ENCODE results near the gene RNF123. TPM values are rescaled to one million over a fixed set of nuclear protein-coding genes. Genes with fewer than 3 reads are reported as not detected.

RNF123 gene
- total and polyA plus RNA-seq, 2 donors (not counting 1 experiment from before 2014, with no cell fraction given) = 51.8 to 69.0 TPM

- POLR2A ChIA-PET = no interaction called here
- no peaks in the 10 kb centered on the region for H3K4me1 ChIP-seq (ENCODE audit: control insufficient read depth in 2 of 2, insufficient read depth in 2 of 2, low read length in 2 of 2)
- DNase-seq (no peak), ATAC-seq (ENCODE audit: low read depth) (no peak)
- no peaks in the 10 kb centered on the region for H3K36me3 ChIP-seq (replicated peaks in 1 of 2; ENCODE audit: control extremely low read depth in 1 of 2, control insufficient read depth in 1 of 2, extremely low read depth in 1 of 2, insufficient read depth in 2 of 2, low read length in 1 of 2)
- H3K4me3 ChIP-seq (ENCODE audit: control extremely low read depth in 1 of 5, extremely low read depth in 1 of 5, insufficient read depth in 1 of 5, low read depth in 2 of 5, low read length in 4 of 5) = no peak overlapping the region
- CTCF ChIA-PET = no interaction called here
- WGBS (ENCODE audit: insufficient coverage) = 87% methylated on average over 23 of the region's 25 CpGs
- H3K27me3 ChIP-seq (replicated peaks in 1 of 4; ENCODE audit: control extremely low read depth in 1 of 4, control insufficient read depth in 3 of 4, insufficient read depth in 4 of 4, low read length in 3 of 4) = no peaks in the 10 kb centered on the region
- no peak overlapping the region for H3K27ac ChIP-seq (ENCODE audit: low read length in 2 of 2)
- no peaks in the 10 kb centered on the region for H4K20me1 ChIP-seq (ENCODE audit: control insufficient read depth, insufficient read depth, low read length, poor library complexity, severe bottlenecking)
- TF ChIP-seq EZH2 (IDR thresholded peaks at IDR 0.05; ENCODE audit: borderline replicate concordance, insufficient read depth, low read depth, low read length, poor library complexity, severe bottlenecking) = no peak
- no peak for TF ChIP-seq CTCF (IDR thresholded peaks at IDR 0.05)
- H3K79me2 ChIP-seq (ENCODE audit: control insufficient read depth, insufficient read depth, low read length) = no peaks in the 10 kb centered on the region
- no peaks in the 10 kb centered on the region for H3K9me3 Mint-ChIP-seq (ENCODE audit: insufficient read depth)
- peaks cover 6% of the 10 kb centered on the region for H3K4me1 Mint-ChIP-seq
- intact Hi-C loops (cut with micrococcal nuclease) = no loop called here
- no peak overlapping the region for H3K4me2 ChIP-seq (replicated peaks; ENCODE audit: low read depth, low read length, poor library complexity, severe bottlenecking)
- H3K27ac Mint-ChIP-seq = no peak overlapping the region
- H3K4me3 Mint-ChIP-seq = no peak overlapping the region
- H3K9me3 ChIP-seq (ENCODE audit: control extremely low read depth in 1 of 3, control insufficient read depth in 2 of 3, insufficient read depth in 1 of 3, low read length in 2 of 3) = no peaks in the 10 kb centered on the region
- no peak overlapping the region for H2AFZ ChIP-seq (ENCODE audit: insufficient read depth, low read depth, low read length, poor library complexity, severe bottlenecking)
- peaks cover 3% of the 10 kb centered on the region for H3K27me3 Mint-ChIP-seq
- no peak overlapping the region for H3K9ac ChIP-seq (ENCODE audit: low read length)
Measured at GRCh38 chr3:49667701-49668413, 21.5 kb upstream of the RNF123 start.

GRCh38 chr3:49668414-49668797 is 21.0 kb upstream of the RNF123 start:
- Mint-ChIP-seq H3K9me3 (ENCODE audit: insufficient read depth) (no peaks in the 10 kb centered on the region), H3K4me1 (peaks cover 10% of the 10 kb centered on the region), H3K4me3 (no peak overlapping the region), H3K27me3 (peaks cover 3% of the 10 kb centered on the region), H3K27ac (no peak overlapping the region)
- H3K4me1 ChIP-seq (ENCODE audit: control insufficient read depth in 2 of 2, insufficient read depth in 2 of 2, low read length in 2 of 2) = peaks cover 4 to 5% of the 10 kb centered on the region in 2 donors
- ChIA-PET CTCF (no interaction called here), POLR2A (no interaction called here)
- H2AFZ ChIP-seq (ENCODE audit: insufficient read depth, low read depth, low read length, poor library complexity, severe bottlenecking) = no peak overlapping the region
- H3K4me3 ChIP-seq (ENCODE audit: control extremely low read depth in 1 of 5, extremely low read depth in 1 of 5, insufficient read depth in 1 of 5, low read depth in 2 of 5, low read length in 4 of 5) = no peak overlapping the region
- no peaks in the 10 kb centered on the region for H4K20me1 ChIP-seq (ENCODE audit: control insufficient read depth, insufficient read depth, low read length, poor library complexity, severe bottlenecking)
- H3K27me3 ChIP-seq (replicated peaks in 1 of 4; ENCODE audit: control extremely low read depth in 1 of 4, control insufficient read depth in 3 of 4, insufficient read depth in 4 of 4, low read length in 3 of 4) = no peaks in the 10 kb centered on the region
- H3K9me3 ChIP-seq (ENCODE audit: control extremely low read depth in 1 of 3, control insufficient read depth in 2 of 3, insufficient read depth in 1 of 3, low read length in 2 of 3) = peaks cover 0 to 5% (median 0%) of the 10 kb centered on the region in 3 donors
- ATAC-seq (ENCODE audit: low read depth) (no peak), DNase-seq (no peak)
- H3K4me2 ChIP-seq (replicated peaks; ENCODE audit: low read depth, low read length, poor library complexity, severe bottlenecking) = no peak overlapping the region
- no peak for TF ChIP-seq EZH2 (IDR thresholded peaks at IDR 0.05; ENCODE audit: borderline replicate concordance, insufficient read depth, low read depth, low read length, poor library complexity, severe bottlenecking)
- no peak for TF ChIP-seq CTCF (IDR thresholded peaks at IDR 0.05)
- H3K27ac ChIP-seq (ENCODE audit: low read length in 2 of 2) = no peak overlapping the region
- intact Hi-C loops (cut with micrococcal nuclease) = no loop called here
- H3K36me3 ChIP-seq (replicated peaks in 1 of 2; ENCODE audit: control extremely low read depth in 1 of 2, control insufficient read depth in 1 of 2, extremely low read depth in 1 of 2, insufficient read depth in 2 of 2, low read length in 1 of 2) = no peaks in the 10 kb centered on the region
- WGBS (ENCODE audit: insufficient coverage) = 66% methylated on average over 5 of the region's 5 CpGs
- peaks cover 4% of the 10 kb centered on the region for H3K79me2 ChIP-seq (ENCODE audit: control insufficient read depth, insufficient read depth, low read length)
- no peak overlapping the region for H3K9ac ChIP-seq (ENCODE audit: low read length)
